Tibial artery (tissue), 4 donors: ENCODE measurements around the gene SFMBT2.

Source experiments
- DNase-seq, 2 donors: peaks; one replicate each; pipeline ENCODE4 v3.0.0-alpha.2; 2019
- H3K27ac ChIP-seq, 2 donors: fragments of 200-600 bp; sonication (generic) in 1 of 2; 1 replicate in 1 of 2; 2 replicates in 1 of 2; pipeline ENCODE4 v1.5.1; 2018 to 2019; ENCODE audit warnings: mild to moderate bottlenecking in 1 of 2
- H3K27me3 ChIP-seq, 2 donors: fragments of 200-600 bp; sonication (generic) in 1 of 2; one replicate each; pipeline versions ENCODE4 v1.5.1 to v1.6.0; 2016 to 2019
- H3K36me3 ChIP-seq, 3 donors: fragments of 200-600 bp; sonication (generic) in 2 of 3; one replicate each; pipeline ENCODE4 v1.5.1; 2016 to 2019; ENCODE audit warnings: mild to moderate bottlenecking in 2 of 3
- H3K4me1 ChIP-seq, 4 donors: fragments of 200-600 bp; sonication (generic) in 2 of 4; 1 replicate in 3 of 4; 2 replicates in 1 of 4; pipeline ENCODE4 v1.5.1; 2016 to 2019
- H3K4me3 ChIP-seq, 2 donors: fragments of 200-600 bp; sonication (generic) in 1 of 2; 1 replicate in 1 of 2; 2 replicates in 1 of 2; pipeline ENCODE4 v1.5.1; 2018 to 2019; ENCODE audit warnings: mild to moderate bottlenecking in 2 of 2
- H3K9me3 ChIP-seq, 3 donors: fragments of 200-600 bp; sonication (generic) in 1 of 3; one replicate each; pipeline ENCODE4 v1.5.1; 2016 to 2019
- CTCF ChIP-seq, 2 experiments: fragments of 200-600 bp in 1 of 2; fragments of 450-650 bp in 1 of 2; IDR thresholded peaks; one replicate each; pipeline ENCODE4 v1.5.1; 2017 to 2019; ENCODE audit warnings: antibody characterized with exemption in 2 of 2, mild to moderate bottlenecking in 1 of 2, moderate library complexity in 1 of 2
- intact Hi-C: fragments of 100-400 bp; cut with DNase I; formaldehyde crosslinking; loops from one replicate; pipeline ENCODE4 v1.15.0; 2023; ENCODE audit warnings: low total_unique reads

Gene SFMBT2

GRCh38 chr10:7405637-7406036, 5.2 kb downstream of the SFMBT2 start:
- Histone ChIP-seq H3K9me3 (no peaks in the 10 kb centered on the region), H3K4me3 (no peak overlapping the region), H3K4me1 (peaks cover 0 to 35% (median 32%) of the 10 kb centered on the region in 4 donors), H3K27me3 (peaks cover 0 to 40% of the 10 kb centered on the region in 2 donors), H3K36me3 (no peaks in the 10 kb centered on the region), H3K27ac (no peak overlapping the region)
- no peak for TF ChIP-seq CTCF (IDR thresholded peaks at IDR 0.05)
- no peak for DNase-seq
- intact Hi-C loops = no loop called here

GRCh38 chr10:7403620-7404019, 7.2 kb downstream of the SFMBT2 start:
- H3K9me3 ChIP-seq = no peaks in the 10 kb centered on the region
- intact Hi-C loops = no loop called here

GRCh38 chr10:7401782-7402181, 9.1 kb downstream of the SFMBT2 start:
- DNase-seq = no peak
- Histone ChIP-seq H3K36me3 (no peaks in the 10 kb centered on the region), H3K9me3 (no peaks in the 10 kb centered on the region), H3K4me1 (no peaks in the 10 kb centered on the region), H3K4me3 (no peak overlapping the region), H3K27me3 (peaks cover 0 to 6% of the 10 kb centered on the region in 2 donors), H3K27ac (no peak overlapping the region)
- TF ChIP-seq CTCF (IDR thresholded peaks at IDR 0.05) = no peak
- intact Hi-C loops = no loop called here

More at GRCh38 chr10:7403620-7404019, 7.2 kb downstream of the SFMBT2 start:
- Histone ChIP-seq H3K36me3 (no peaks in the 10 kb centered on the region), H3K27me3 (peaks cover 0 to 24% of the 10 kb centered on the region in 2 donors), H3K27ac (no peak overlapping the region), H3K4me1 (peaks cover 0 to 15% (median 14%) of the 10 kb centered on the region in 4 donors), H3K4me3 (no peak overlapping the region)
- TF ChIP-seq CTCF (IDR thresholded peaks at IDR 0.05) = no peak
- DNase-seq = no peak

- intact Hi-C loops = no loop called here
- no peak overlapping the region for H3K27ac ChIP-seq
- H3K4me3 ChIP-seq = no peak overlapping the region
- no peaks in the 10 kb centered on the region for H3K9me3 ChIP-seq
- TF ChIP-seq CTCF (IDR thresholded peaks at IDR 0.05) = no peak
- DNase-seq = no peak
- peaks cover 0 to 5% of the 10 kb centered on the region in 2 donors for H3K27me3 ChIP-seq
- H3K4me1 ChIP-seq = no peaks in the 10 kb centered on the region
- H3K36me3 ChIP-seq = no peaks in the 10 kb centered on the region
These were observed 9.7 kb downstream of the SFMBT2 start for GRCh38 chr10:7401156-7401555.

GRCh38 chr10:7400068-7400715, 10.6 kb downstream of the SFMBT2 start:
- intact Hi-C loops = no loop called here
- H3K4me3 ChIP-seq = no peak overlapping the region
- H3K27ac ChIP-seq = no peak overlapping the region
- H3K9me3 ChIP-seq = no peaks in the 10 kb centered on the region
- no peaks in the 10 kb centered on the region for H3K4me1 ChIP-seq
- TF ChIP-seq CTCF (IDR thresholded peaks at IDR 0.05) = no peak
- peaks cover 0 to 5% of the 10 kb centered on the region in 2 donors for H3K27me3 ChIP-seq
- no peaks in the 10 kb centered on the region for H3K36me3 ChIP-seq
- no peak for DNase-seq
